Measurements from ENCODE around the gene AGPAT4. TPM values are rescaled to one million over a fixed set of nuclear protein-coding genes. Genes with fewer than 3 reads are reported as not detected.
"Not testable (repeated sequence)": the region's sequence is repeated elsewhere in the genome, so short reads cannot be mapped to it uniquely, and the experiment has no call there.

The AGPAT4 gene
- total RNA-seq, 4 donors from 2014 or later: 0.53 to 11.6 (median 3.3) TPM

GRCh38 chr6:161181121-161181520 is 92.7 kb downstream of the AGPAT4 start:
- H3K27me3 ChIP-seq: no peaks in the 10 kb centered on the region
- H3K36me3 ChIP-seq: no peaks in the 10 kb centered on the region
- H3K4me3 ChIP-seq: no peak overlapping the region
- no peak for TF ChIP-seq POLR2A (IDR thresholded peaks at IDR 0.05)
- H3K27ac ChIP-seq: no peak overlapping the region
- no peaks in the 10 kb centered on the region for H3K9me3 ChIP-seq
- no peaks in the 10 kb centered on the region for H3K4me1 ChIP-seq
- no peak for DNase-seq

GRCh38 chr6:161178155-161178554 is 95.7 kb downstream of the AGPAT4 start:
- H3K27me3 ChIP-seq, DNase-seq, H3K27ac ChIP-seq, H3K36me3 ChIP-seq, H3K9me3 ChIP-seq, H3K4me3 ChIP-seq, H3K4me1 ChIP-seq: not testable (repeated sequence)

- H3K4me1 ChIP-seq, H3K27me3 ChIP-seq, H3K27ac ChIP-seq, DNase-seq, H3K9me3 ChIP-seq, H3K4me3 ChIP-seq, H3K36me3 ChIP-seq: not testable (repeated sequence)
These were observed 97.4 kb downstream of the AGPAT4 start for GRCh38 chr6:161176428-161176827.

DNA sequence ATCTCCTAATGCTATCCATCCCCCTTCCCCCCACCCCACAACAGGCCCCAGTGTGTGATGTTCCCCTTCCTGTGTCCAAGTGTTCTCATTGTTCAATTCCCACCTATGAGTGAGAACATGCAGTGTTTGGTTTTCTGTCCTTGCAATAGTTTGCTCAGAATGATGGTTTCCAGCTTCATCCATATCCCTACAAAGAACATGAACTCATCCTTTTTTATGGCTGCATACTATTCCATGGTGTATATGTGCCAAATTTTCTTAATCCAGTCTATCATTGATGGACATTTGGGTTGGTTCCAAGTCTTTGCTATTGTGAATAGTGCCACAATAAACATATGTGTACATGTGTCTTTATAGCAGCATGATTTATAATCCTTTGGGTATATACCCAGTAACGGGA is 101.1 kb downstream of the AGPAT4 start:
- H3K4me1 ChIP-seq, H3K27ac ChIP-seq, H3K4me3 ChIP-seq, H3K27me3 ChIP-seq, H3K36me3 ChIP-seq, DNase-seq, H3K9me3 ChIP-seq: not testable (repeated sequence)

GRCh38 chr6:161171207-161171606 is 102.7 kb downstream of the AGPAT4 start:
- no peak for DNase-seq
- Histone ChIP-seq H3K27ac (no peak overlapping the region), H3K4me3 (no peak overlapping the region), H3K4me1 (peaks cover 0 to 5% (median 0%) of the 10 kb centered on the region in 4 donors), H3K27me3 (no peaks in the 10 kb centered on the region), H3K9me3 (no peaks in the 10 kb centered on the region), H3K36me3 (no peaks in the 10 kb centered on the region)
- no peak for TF ChIP-seq POLR2A (IDR thresholded peaks at IDR 0.05)
- TF ChIP-seq, protein P1, sequence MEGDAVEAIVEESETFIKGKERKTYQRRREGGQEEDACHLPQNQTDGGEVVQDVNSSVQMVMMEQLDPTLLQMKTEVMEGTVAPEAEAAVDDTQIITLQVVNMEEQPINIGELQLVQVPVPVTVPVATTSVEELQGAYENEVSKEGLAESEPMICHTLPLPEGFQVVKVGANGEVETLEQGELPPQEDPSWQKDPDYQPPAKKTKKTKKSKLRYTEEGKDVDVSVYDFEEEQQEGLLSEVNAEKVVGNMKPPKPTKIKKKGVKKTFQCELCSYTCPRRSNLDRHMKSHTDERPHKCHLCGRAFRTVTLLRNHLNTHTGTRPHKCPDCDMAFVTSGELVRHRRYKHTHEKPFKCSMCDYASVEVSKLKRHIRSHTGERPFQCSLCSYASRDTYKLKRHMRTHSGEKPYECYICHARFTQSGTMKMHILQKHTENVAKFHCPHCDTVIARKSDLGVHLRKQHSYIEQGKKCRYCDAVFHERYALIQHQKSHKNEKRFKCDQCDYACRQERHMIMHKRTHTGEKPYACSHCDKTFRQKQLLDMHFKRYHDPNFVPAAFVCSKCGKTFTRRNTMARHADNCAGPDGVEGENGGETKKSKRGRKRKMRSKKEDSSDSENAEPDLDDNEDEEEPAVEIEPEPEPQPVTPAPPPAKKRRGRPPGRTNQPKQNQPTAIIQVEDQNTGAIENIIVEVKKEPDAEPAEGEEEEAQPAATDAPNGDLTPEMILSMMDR (IDR thresholded peaks at IDR 0.05): no peak

DNA sequence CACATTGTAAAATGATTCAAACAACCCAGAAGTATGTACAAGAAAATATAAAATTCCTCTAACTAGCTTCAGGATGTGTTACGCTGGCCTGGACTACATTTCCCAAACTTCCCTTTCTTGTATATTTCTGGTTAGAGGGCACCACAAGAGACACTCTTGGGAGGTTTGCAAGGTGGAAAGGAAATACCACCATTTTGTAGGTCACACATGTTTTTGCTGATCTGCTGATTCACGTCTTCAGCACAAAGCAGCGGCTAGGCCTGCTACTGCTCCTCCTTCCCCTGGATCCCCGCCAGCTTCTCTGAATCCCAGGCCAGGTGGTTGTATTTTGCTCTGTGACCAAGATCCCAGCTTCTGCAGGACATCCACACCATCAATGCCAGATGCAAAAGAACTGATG is 104.2 kb downstream of the AGPAT4 start:
- TF ChIP-seq, protein P1 (IDR thresholded peaks at IDR 0.05): no peak
- TF ChIP-seq POLR2A (IDR thresholded peaks at IDR 0.05): no peak
- no peak overlapping the region for H3K4me3 ChIP-seq
- DNase-seq: no peak
- H3K4me1 ChIP-seq: peaks cover 0 to 5% (median 0%) of the 10 kb centered on the region in 4 donors
- peak overlapping the region in 1 of 4 donors; percentile 10 for H3K27ac ChIP-seq
- no peaks in the 10 kb centered on the region for H3K36me3 ChIP-seq
- H3K9me3 ChIP-seq: no peaks in the 10 kb centered on the region
- H3K27me3 ChIP-seq: no peaks in the 10 kb centered on the region

DNA sequence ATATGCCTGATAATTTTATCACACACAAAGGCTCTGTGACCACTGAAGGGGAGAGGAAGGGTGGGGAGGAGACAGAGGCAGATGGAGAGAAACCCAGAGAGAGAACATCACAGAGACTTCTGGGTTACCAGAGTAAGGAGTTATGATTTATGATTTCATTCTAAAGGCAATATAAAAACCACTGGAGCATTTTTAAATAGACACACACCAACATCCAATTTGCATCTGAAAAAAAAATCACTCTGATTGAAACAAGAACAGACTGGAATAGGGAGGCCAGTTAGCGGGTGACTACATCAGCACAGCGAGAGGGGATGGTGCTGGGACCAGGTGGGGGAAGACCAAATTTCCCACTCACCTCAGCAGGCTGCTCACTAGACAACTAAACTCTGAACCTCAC is 104.8 kb downstream of the AGPAT4 start:
- Histone ChIP-seq H3K27ac (no peak overlapping the region), H3K9me3 (no peaks in the 10 kb centered on the region), H3K4me1 (peaks cover 0 to 5% (median 0%) of the 10 kb centered on the region in 4 donors), H3K4me3 (no peak overlapping the region), H3K36me3 (no peaks in the 10 kb centered on the region), H3K27me3 (no peaks in the 10 kb centered on the region)
- TF ChIP-seq, protein P1 (IDR thresholded peaks at IDR 0.05): no peak
- no peak for TF ChIP-seq POLR2A (IDR thresholded peaks at IDR 0.05)
- DNase-seq: no peak

GRCh38 chr6:161168281-161168891 is 105.5 kb downstream of the AGPAT4 start:
- no peaks in the 10 kb centered on the region for H3K36me3 ChIP-seq
- no peak for DNase-seq

More at GRCh38 chr6:161168281-161168891, 105.5 kb downstream of the AGPAT4 start:
- Histone ChIP-seq H3K4me1 (peaks cover 0 to 5% (median 0%) of the 10 kb centered on the region in 4 donors), H3K27ac (no peak overlapping the region), H3K9me3 (no peaks in the 10 kb centered on the region), H3K27me3 (no peaks in the 10 kb centered on the region), H3K4me3 (no peak overlapping the region)
- TF ChIP-seq POLR2A (IDR thresholded peaks at IDR 0.05): no peak
- TF ChIP-seq, protein P1 (IDR thresholded peaks at IDR 0.05): no peak
